ENCODE results near the gene SULF2.

Gene SULF2

DNA sequence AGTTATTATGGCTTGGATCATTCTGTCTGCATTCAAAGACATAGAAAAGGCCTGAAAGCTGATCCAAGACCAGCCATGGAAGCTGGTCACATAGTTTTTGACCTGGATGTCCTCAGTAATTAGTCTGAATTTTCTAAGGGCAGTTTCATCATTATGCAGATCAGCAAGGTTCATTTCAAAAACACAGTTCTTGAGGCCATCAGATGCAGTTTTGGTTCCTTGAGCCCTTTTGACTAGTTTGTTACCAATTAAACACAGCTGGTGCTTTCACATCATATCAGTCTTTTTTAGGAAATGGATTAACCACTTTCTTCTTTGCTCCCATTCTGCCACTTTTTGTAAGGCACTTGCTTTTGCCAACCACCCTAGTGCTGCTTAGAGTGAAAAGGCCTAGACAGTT is 154.2 kb downstream of the SULF2 start:
- Histone ChIP-seq H3K9ac (no peak overlapping the region), H3K4me2 (ENCODE audit: low read length) (no peak overlapping the region), H2AFZ (no peak overlapping the region), H3K27ac (no peak overlapping the region), H3K9me3 (ENCODE audit: control insufficient read depth, low read length) (no peaks in the 10 kb centered on the region), H3K4me3 (ENCODE audit: low read depth, low read length) (no peak overlapping the region), H3K36me3 (ENCODE audit: control insufficient read depth, insufficient read depth, low read length) (no peaks in the 10 kb centered on the region), H3K27me3 (ENCODE audit: control insufficient read depth, insufficient read depth, low read length) (no peaks in the 10 kb centered on the region), H3K4me1 (no peaks in the 10 kb centered on the region), H3K79me2 (peaks cover 2% of the 10 kb centered on the region)
- TF ChIP-seq CTCF (IDR thresholded peaks at IDR 0.05): no peak

- no peaks in the 10 kb centered on the region for H3K9me3 ChIP-seq (ENCODE audit: control insufficient read depth, low read length)
- no peak overlapping the region for H3K4me2 ChIP-seq (ENCODE audit: low read length)
- H3K79me2 ChIP-seq: peaks cover 2% of the 10 kb centered on the region
- no peaks in the 10 kb centered on the region for H3K27me3 ChIP-seq (ENCODE audit: control insufficient read depth, insufficient read depth, low read length)
- no peak overlapping the region for H3K9ac ChIP-seq
- H3K4me3 ChIP-seq (ENCODE audit: low read depth, low read length): no peak overlapping the region
- no peak for TF ChIP-seq CTCF (IDR thresholded peaks at IDR 0.05)
- no peaks in the 10 kb centered on the region for H3K36me3 ChIP-seq (ENCODE audit: control insufficient read depth, insufficient read depth, low read length)
- H3K27ac ChIP-seq: no peak overlapping the region
- H2AFZ ChIP-seq: no peak overlapping the region
- H3K4me1 ChIP-seq: no peaks in the 10 kb centered on the region
These were observed 155.4 kb downstream of the SULF2 start for GRCh38 chr20:47629907-47630306.

- H3K9me3 ChIP-seq (ENCODE audit: control insufficient read depth, low read length): no peaks in the 10 kb centered on the region
- H2AFZ ChIP-seq: no peak overlapping the region
- H3K36me3 ChIP-seq (ENCODE audit: control insufficient read depth, insufficient read depth, low read length): no peaks in the 10 kb centered on the region
- H3K4me2 ChIP-seq (ENCODE audit: low read length): no peak overlapping the region
- TF ChIP-seq CTCF (IDR thresholded peaks at IDR 0.05): no peak
- no peaks in the 10 kb centered on the region for H3K27me3 ChIP-seq (ENCODE audit: control insufficient read depth, insufficient read depth, low read length)
- no peak overlapping the region for H3K9ac ChIP-seq
- H3K4me1 ChIP-seq: no peaks in the 10 kb centered on the region
- no peak overlapping the region for H3K4me3 ChIP-seq (ENCODE audit: low read depth, low read length)
- peaks cover 2% of the 10 kb centered on the region for H3K79me2 ChIP-seq
- H3K27ac ChIP-seq: no peak overlapping the region
These were observed 157.7 kb downstream of the SULF2 start for GRCh38 chr20:47627540-47627939.

DNA sequence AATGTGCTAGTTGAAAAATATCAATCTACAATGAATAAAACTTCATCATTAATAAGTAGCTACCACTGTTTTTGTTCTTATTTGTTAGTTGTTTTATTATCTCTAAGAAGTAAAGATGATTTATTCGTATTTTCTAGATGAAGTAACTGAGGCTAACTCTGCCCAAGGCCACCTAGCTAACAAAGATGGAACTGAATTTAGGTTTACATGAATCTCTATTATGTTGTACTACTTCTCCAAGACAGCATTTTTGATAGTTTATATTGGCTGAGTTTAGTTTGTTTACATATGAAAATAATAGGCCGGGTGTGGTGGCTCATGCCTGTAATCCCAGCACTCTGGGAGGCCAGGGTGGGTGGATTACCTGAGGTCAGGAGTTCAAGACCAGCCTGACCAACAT is 162.1 kb downstream of the SULF2 start:
- Histone ChIP-seq H3K4me1 (no peaks in the 10 kb centered on the region), H3K27me3 (ENCODE audit: control insufficient read depth, insufficient read depth, low read length) (no peaks in the 10 kb centered on the region), H3K4me2 (ENCODE audit: low read length) (no peak overlapping the region), H3K36me3 (ENCODE audit: control insufficient read depth, insufficient read depth, low read length) (no peaks in the 10 kb centered on the region), H3K27ac (no peak overlapping the region), H3K4me3 (ENCODE audit: low read depth, low read length) (no peak overlapping the region), H3K79me2 (peaks cover 5% of the 10 kb centered on the region), H3K9ac (no peak overlapping the region), H3K9me3 (ENCODE audit: control insufficient read depth, low read length) (no peaks in the 10 kb centered on the region), H2AFZ (no peak overlapping the region)
- TF ChIP-seq CTCF (IDR thresholded peaks at IDR 0.05): no peak

- Histone ChIP-seq H3K9me3 (ENCODE audit: control insufficient read depth, low read length) (no peaks in the 10 kb centered on the region), H3K4me3 (ENCODE audit: low read depth, low read length) (no peak overlapping the region), H3K79me2 (peaks cover 5% of the 10 kb centered on the region), H3K4me1 (no peaks in the 10 kb centered on the region), H3K9ac (no peak overlapping the region), H3K36me3 (ENCODE audit: control insufficient read depth, insufficient read depth, low read length) (no peaks in the 10 kb centered on the region), H2AFZ (no peak overlapping the region), H3K27ac (no peak overlapping the region), H3K4me2 (ENCODE audit: low read length) (no peak overlapping the region), H3K27me3 (ENCODE audit: control insufficient read depth, insufficient read depth, low read length) (no peaks in the 10 kb centered on the region)
- no peak for TF ChIP-seq CTCF (IDR thresholded peaks at IDR 0.05)
These were observed 163.1 kb downstream of the SULF2 start for GRCh38 chr20:47622118-47622665.

Data from parathyroid adenoma (tissue), 2 donors.